Endothelial cell of umbilical vein (primary cell): ENCODE results near the gene MGAT4A. TPM values are rescaled to one million over a fixed set of nuclear protein-coding genes. Genes with fewer than 3 reads are reported as not detected.

Experiments
- BruUV-seq: library from RNA; stranded (reverse); fragments of 400-500 nt; replicated peaks from 2 replicates; lab custom pipeline; 2021; lab: Mats Ljungman, UMichigan
- CTCF ChIA-PET: fragments of 300-600, 350-600 bp; sonication (Branson Sonifier 250); formaldehyde crosslinking; loops from one replicate; lab custom pipeline; 2021; ENCODE audit warnings: antibody characterized with exemption, inconsistent platforms; lab: Charles Lee
- POLR2A ChIA-PET: fragments of 300-600, 350-600 bp; sonication (Branson Sonifier 250); formaldehyde crosslinking; loops from one replicate; lab custom pipeline; 2021; ENCODE audit warnings: antibody characterized with exemption, inconsistent platforms; lab: Charles Lee
- DNase-seq: peaks from one replicate; pipeline ENCODE4 v3.0.0-alpha.2; 2011; ENCODE audit warnings: low read depth, low spot score
- FAIRE-seq: peaks from 2 replicates; lab custom pipeline; 2011; peaks lifted over from hg19 to GRCh38; lab: Jason Lieb, UNC
- H2AFZ ChIP-seq: 2 replicates; pipeline ENCODE4 v1.6.0; 2012; ENCODE audit warnings: low read depth, low read length, control low read depth, inconsistent platforms
- H3K27ac ChIP-seq: 2 replicates; pipeline ENCODE4 v1.5.1; 2011; ENCODE audit warnings: low read depth, mild to moderate bottlenecking, control low read depth, low read length, moderate library complexity; ENCODE audit not compliant: insufficient read depth
- H3K27me3 ChIP-seq, 2 experiments: 2 replicates each; pipeline versions ENCODE4 v1.6.0 to v1.6.1; 2011; ENCODE audit warnings: low read length in 2 of 2, mixed read lengths in 1 of 2; ENCODE audit not compliant: control insufficient read depth in 2 of 2, insufficient read depth in 2 of 2
- H3K36me3 ChIP-seq, 2 experiments: 2 replicates in 1 of 2; 3 replicates in 1 of 2; pipeline ENCODE4 v1.5.1; 2011; ENCODE audit warnings: low read length in 2 of 2, mild to moderate bottlenecking in 1 of 2, moderate library complexity in 1 of 2; ENCODE audit not compliant: control insufficient read depth in 2 of 2, insufficient read depth in 2 of 2; ENCODE audit errors: extremely low read depth in 1 of 2
- H3K4me1 ChIP-seq: 3 replicates; pipeline ENCODE4 v1.5.1; 2011; ENCODE audit warnings: mild to moderate bottlenecking, low read length; ENCODE audit not compliant: control insufficient read depth, insufficient read depth; ENCODE audit errors: extremely low read depth
- H3K4me2 ChIP-seq: 2 replicates; pipeline ENCODE4 v1.6.1; 2011; ENCODE audit warnings: low read length, control low read depth, mixed read lengths; ENCODE audit not compliant: insufficient read depth
- H3K4me3 ChIP-seq, 3 experiments: fragments of 200-600 bp in 1 of 3; sonication (generic), shearing (Covaris generic) in 1 of 3; replicated peaks in 1 of 3; 2 replicates each; pipeline ENCODE4 v1.5.1; 2011 to 2016; ENCODE audit warnings: control low read depth in 3 of 3, low read length in 3 of 3, mild to moderate bottlenecking in 2 of 3, inconsistent platforms in 1 of 3, low read depth in 1 of 3, moderate library complexity in 1 of 3; ENCODE audit not compliant: insufficient read depth in 1 of 3
- H3K79me2 ChIP-seq: 2 replicates; pipeline ENCODE4 v1.6.0; 2012; ENCODE audit warnings: low read length, inconsistent platforms; ENCODE audit not compliant: control insufficient read depth, insufficient read depth
- H3K9ac ChIP-seq: replicated peaks from 2 replicates; pipeline ENCODE3; 2011; ENCODE audit warnings: low read length, control low read depth; ENCODE audit not compliant: insufficient read depth; ENCODE audit errors: extremely low read depth
- H3K9me1 ChIP-seq: replicated peaks from 3 replicates; pipeline ENCODE4 v1.6.0; 2011; ENCODE audit warnings: mild to moderate bottlenecking, low read length; ENCODE audit not compliant: control insufficient read depth, insufficient read depth; ENCODE audit errors: extremely low read depth
- H3K9me3 ChIP-seq: replicated peaks from 2 replicates; pipeline ENCODE4 v1.5.1; 2012; ENCODE audit warnings: low read length, inconsistent platforms; ENCODE audit not compliant: control insufficient read depth, insufficient read depth
- H4K20me1 ChIP-seq: replicated peaks from 2 replicates; pipeline ENCODE3; 2011; ENCODE audit warnings: mild to moderate bottlenecking, low read length; ENCODE audit not compliant: control insufficient read depth, insufficient read depth; ENCODE audit errors: extremely low read depth
- EZH2 ChIP-seq: IDR thresholded peaks from 2 replicates; pipeline ENCODE4 v1.6.1; 2012; ENCODE audit warnings: borderline replicate concordance, low read depth, mild to moderate bottlenecking, moderate library complexity, low read length, inconsistent platforms; ENCODE audit not compliant: severe bottlenecking
- FOS ChIP-seq: IDR thresholded peaks from 2 replicates; pipeline ENCODE4 v1.6.1; 2011; ENCODE audit warnings: mild to moderate bottlenecking, low read length, moderate library complexity, borderline replicate concordance; ENCODE audit not compliant: insufficient read depth
- GATA2 ChIP-seq: IDR thresholded peaks from 2 replicates; pipeline ENCODE4 v1.7.0; 2011; ENCODE audit warnings: low read depth, mild to moderate bottlenecking, moderate library complexity, mixed read lengths, low read length; ENCODE audit not compliant: insufficient read length, insufficient read depth
- JUN ChIP-seq: IDR thresholded peaks from 2 replicates; pipeline ENCODE4 v1.6.1; 2011; ENCODE audit warnings: borderline replicate concordance, low read depth; ENCODE audit not compliant: insufficient read length, insufficient read depth
- MAX ChIP-seq: IDR thresholded peaks from 2 replicates; pipeline ENCODE4 v1.6.1; 2011; ENCODE audit not compliant: insufficient read depth, insufficient read length
- MYC ChIP-seq: IDR thresholded peaks from one replicate; pipeline ENCODE4 v1.6.1; 2011; ENCODE audit warnings: mild to moderate bottlenecking, low read depth, low read length
- POLR2A ChIP-seq: IDR thresholded peaks from 2 replicates; pipeline ENCODE4 v1.6.1; 2012; ENCODE audit warnings: low read depth, mild to moderate bottlenecking, control low read depth, low read length
- POLR2AphosphoS5 ChIP-seq: IDR thresholded peaks from 2 replicates; pipeline ENCODE4 v1.6.1; 2012; ENCODE audit warnings: low read depth, mild to moderate bottlenecking, control low read depth, low read length, moderate library complexity; ENCODE audit not compliant: insufficient read depth
- dilution Hi-C: fragments of 300-500 bp; cut with MboI; formaldehyde crosslinking; loops from one replicate; pipeline ENCODE4 v1.15.0; 2019; ENCODE audit warnings: low sequenced_read_pairs; ENCODE audit not compliant: extremely low pct_ligation_motif_present
- intact Hi-C: fragments of 100-400 bp; cut with micrococcal nuclease; formaldehyde crosslinking; loops from one replicate; pipeline ENCODE4 v1.10.0; 2022
- polyA plus RNA-seq, 4 experiments: library from polyadenylated mRNA; depleted of rRNA in 3 of 4; stranded (reverse) in 3 of 4; unstranded in 1 of 4; fragments of >200 nt; gene quantifications; 2 replicates each; pipeline versions ENCODE4 v1.2.1 to v1.2.3, GENCODE V29; 2011 to 2012; ENCODE audit warnings: missing spikeins in 1 of 4
- total RNA-seq: library from RNA; stranded (reverse); gene quantifications from 2 replicates; pipeline ENCODE4 v1.2.3, GENCODE V29; 2021
- TF ChIP-seq, protein P1 (sequence below), 2 donors: IDR thresholded peaks; 1 replicate in 1 of 2; 2 replicates in 1 of 2; pipeline ENCODE4 v1.5.1; 2011; ENCODE audit warnings: low read length in 2 of 2, mild to moderate bottlenecking in 2 of 2, moderate library complexity in 2 of 2, control low read depth in 1 of 2, inconsistent platforms in 1 of 2, low read depth in 1 of 2; ENCODE audit not compliant: insufficient read depth in 1 of 2; ENCODE audit errors: extremely low read depth in 1 of 2

The MGAT4A gene
- total and polyA plus RNA-seq, 2 donors (not counting 3 experiments of a cell fraction or from before 2014, with no cell fraction given), result 9.2 to 42.2 TPM

- Histone ChIP-seq H3K9ac (no peak overlapping the region), H3K4me1 (peaks cover 20% of the 10 kb centered on the region), H3K4me3 (no peak overlapping the region), H3K79me2 (peaks cover 26% of the 10 kb centered on the region), H4K20me1 (no peaks in the 10 kb centered on the region), H3K27ac (no peak overlapping the region), H3K27me3 (no peaks in the 10 kb centered on the region), H3K36me3 (peaks cover 16 to 23% of the 10 kb centered on the region in 2 experiments), H3K9me1 (no peaks in the 10 kb centered on the region), H3K9me3 (no peaks in the 10 kb centered on the region), H2AFZ (no peak overlapping the region), H3K4me2 (no peak overlapping the region)
- BruUV-seq, result no TSS peak
- dilution Hi-C loops, result no loop called here
- intact Hi-C loops, result no loop called here
- TF ChIP-seq, protein P1, sequence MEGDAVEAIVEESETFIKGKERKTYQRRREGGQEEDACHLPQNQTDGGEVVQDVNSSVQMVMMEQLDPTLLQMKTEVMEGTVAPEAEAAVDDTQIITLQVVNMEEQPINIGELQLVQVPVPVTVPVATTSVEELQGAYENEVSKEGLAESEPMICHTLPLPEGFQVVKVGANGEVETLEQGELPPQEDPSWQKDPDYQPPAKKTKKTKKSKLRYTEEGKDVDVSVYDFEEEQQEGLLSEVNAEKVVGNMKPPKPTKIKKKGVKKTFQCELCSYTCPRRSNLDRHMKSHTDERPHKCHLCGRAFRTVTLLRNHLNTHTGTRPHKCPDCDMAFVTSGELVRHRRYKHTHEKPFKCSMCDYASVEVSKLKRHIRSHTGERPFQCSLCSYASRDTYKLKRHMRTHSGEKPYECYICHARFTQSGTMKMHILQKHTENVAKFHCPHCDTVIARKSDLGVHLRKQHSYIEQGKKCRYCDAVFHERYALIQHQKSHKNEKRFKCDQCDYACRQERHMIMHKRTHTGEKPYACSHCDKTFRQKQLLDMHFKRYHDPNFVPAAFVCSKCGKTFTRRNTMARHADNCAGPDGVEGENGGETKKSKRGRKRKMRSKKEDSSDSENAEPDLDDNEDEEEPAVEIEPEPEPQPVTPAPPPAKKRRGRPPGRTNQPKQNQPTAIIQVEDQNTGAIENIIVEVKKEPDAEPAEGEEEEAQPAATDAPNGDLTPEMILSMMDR (IDR thresholded peaks at IDR 0.05; ENCODE audit: extremely low read depth in 1 of 2, insufficient read depth in 1 of 2, low read depth in 1 of 2, low read length in 2 of 2), result no peak
- TF ChIP-seq EZH2 (no peak), GATA2 (no peak), POLR2A (no peak), JUN (no peak), MYC (no peak), FOS (no peak), MAX (no peak), POLR2AphosphoS5 (no peak)
- DNase-seq, result no peak
- POLR2A ChIA-PET, result no interaction called here
- no peak for FAIRE-seq
- CTCF ChIA-PET, result interaction anchor here (1.2 kb wide), 1 partner anchor 223 kb away, joined by 5 read pairs; no protein-coding TSS in a partner anchor
Observed at GRCh38 chr2:98614024-98614739, 116.8 kb downstream of the MGAT4A start.
